ENCODE results near the gene CDK19. TPM values are rescaled to one million over a fixed set of nuclear protein-coding genes. Genes with fewer than 3 reads are reported as not detected.

Gene CDK19
- polyA plus RNA-seq, 1 of the 3 experiments (the other 2 are of a cell fraction), result 6.5 TPM

- Histone ChIP-seq H3K79me2 (ENCODE audit: insufficient read depth) (no peaks in the 10 kb centered on the region), H2AFZ (ENCODE audit: low read depth) (no peak overlapping the region), H3K36me3 (replicated peaks in 1 of 2; ENCODE audit: control insufficient read depth in 1 of 2, insufficient read depth in 2 of 2, low read length in 1 of 2) (peaks cover 0 to 1% of the 10 kb centered on the region in 2 experiments), H3K27me3 (ENCODE audit: insufficient read depth) (no peaks in the 10 kb centered on the region), H3K4me1 (ENCODE audit: control insufficient read depth in 1 of 2, insufficient read depth in 2 of 2, low read depth in 1 of 2, low read length in 1 of 2) (peaks cover 6% of the 10 kb centered on the region in 2 experiments; a peak in 2 of 4 replicates), H3K9me3 (no peaks in the 10 kb centered on the region), H3K27ac (ENCODE audit: low read depth in 2 of 2, low read length in 1 of 2) (no peak overlapping the region), H3K9me2 (no peaks in the 10 kb centered on the region; the same call in 1 of the 2 replicates), H3K4me3 (ENCODE audit: low read depth in 2 of 2, low read length in 1 of 2) (no peak overlapping the region), H3F3A (replicated peaks; ENCODE audit: insufficient read depth) (peaks cover 4% of the 10 kb centered on the region), H4K20me1 (ENCODE audit: insufficient read depth) (no peaks in the 10 kb centered on the region), H3K9ac (no peak overlapping the region), H3K4me2 (no peak overlapping the region)
- TF ChIP-seq MEF2A (IDR thresholded peaks at IDR 0.05; ENCODE audit: borderline replicate concordance, low read depth) (no peak), YY1 (IDR thresholded peaks at IDR 0.05; ENCODE audit: low read depth) (no peak), NRF1 (IDR thresholded peaks at IDR 0.05; ENCODE audit: low read depth, low read length) (no peak), CHD2 (IDR thresholded peaks at IDR 0.05; ENCODE audit: low read length, partially characterized antibody) (no peak), EZH2phosphoT487 (IDR thresholded peaks at IDR 0.05; ENCODE audit: borderline replicate concordance, low read depth) (no peak), POLR2AphosphoS5 (IDR thresholded peaks at IDR 0.05; ENCODE audit: low read depth, low read length) (no peak), FOXM1 (IDR thresholded peaks at IDR 0.05; ENCODE audit: low read depth) (no peak), EP300 (IDR thresholded peaks at IDR 0.05; ENCODE audit: borderline replicate concordance in 1 of 2, low read depth in 1 of 2, low read length in 1 of 2) (no peak), PBX3 (IDR thresholded peaks at IDR 0.05) (no peak), RFX5 (IDR thresholded peaks at IDR 0.05; ENCODE audit: low read length) (no peak), RCOR1 (IDR thresholded peaks at IDR 0.05; ENCODE audit: low read length) (no peak), TEAD4 (IDR thresholded peaks at IDR 0.05; ENCODE audit: borderline replicate concordance, insufficient read depth) (no peak)
- TF ChIP-seq, protein P1, sequence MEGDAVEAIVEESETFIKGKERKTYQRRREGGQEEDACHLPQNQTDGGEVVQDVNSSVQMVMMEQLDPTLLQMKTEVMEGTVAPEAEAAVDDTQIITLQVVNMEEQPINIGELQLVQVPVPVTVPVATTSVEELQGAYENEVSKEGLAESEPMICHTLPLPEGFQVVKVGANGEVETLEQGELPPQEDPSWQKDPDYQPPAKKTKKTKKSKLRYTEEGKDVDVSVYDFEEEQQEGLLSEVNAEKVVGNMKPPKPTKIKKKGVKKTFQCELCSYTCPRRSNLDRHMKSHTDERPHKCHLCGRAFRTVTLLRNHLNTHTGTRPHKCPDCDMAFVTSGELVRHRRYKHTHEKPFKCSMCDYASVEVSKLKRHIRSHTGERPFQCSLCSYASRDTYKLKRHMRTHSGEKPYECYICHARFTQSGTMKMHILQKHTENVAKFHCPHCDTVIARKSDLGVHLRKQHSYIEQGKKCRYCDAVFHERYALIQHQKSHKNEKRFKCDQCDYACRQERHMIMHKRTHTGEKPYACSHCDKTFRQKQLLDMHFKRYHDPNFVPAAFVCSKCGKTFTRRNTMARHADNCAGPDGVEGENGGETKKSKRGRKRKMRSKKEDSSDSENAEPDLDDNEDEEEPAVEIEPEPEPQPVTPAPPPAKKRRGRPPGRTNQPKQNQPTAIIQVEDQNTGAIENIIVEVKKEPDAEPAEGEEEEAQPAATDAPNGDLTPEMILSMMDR (IDR thresholded peaks at IDR 0.05), result no peak
- DNase-seq, result no peak
- POLR2A ChIA-PET, result no interaction called here
- 98% methylated on average over 4 of the region's 4 CpGs for WGBS (ENCODE audit: low lambda C conversion rate)
- CTCF ChIA-PET, result no interaction called here
Measured at GRCh38 chr6:110650755-110651154, 164.5 kb downstream of the CDK19 start.

DNA sequence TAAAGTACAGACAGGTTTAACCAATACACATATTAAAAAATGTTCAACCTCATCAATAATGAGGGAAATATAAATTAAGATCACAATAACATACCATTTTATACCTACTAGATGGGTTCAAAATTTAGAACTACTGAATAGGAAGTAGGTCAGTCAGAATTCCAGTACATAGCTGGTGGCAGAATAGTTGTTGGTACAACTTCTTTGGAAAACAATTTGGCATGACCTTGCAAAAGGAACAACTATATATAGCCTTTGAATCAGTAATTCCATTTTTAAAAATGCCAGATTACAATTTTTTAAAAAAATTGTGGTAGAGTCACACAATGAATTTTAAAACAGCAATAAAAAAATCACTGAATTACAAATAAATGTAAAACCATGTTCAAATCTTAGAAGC is 165.6 kb downstream of the CDK19 start:
- no peak for TF ChIP-seq TAF1 (IDR thresholded peaks at IDR 0.05; ENCODE audit: borderline replicate concordance, low read depth, low read length)
- no peak for TF ChIP-seq RAD21 (IDR thresholded peaks at IDR 0.05; ENCODE audit: low read length)
- no peak for TF ChIP-seq REST (IDR thresholded peaks at IDR 0.05; ENCODE audit: low read depth, low read length)
- no peak for TF ChIP-seq RFX5 (IDR thresholded peaks at IDR 0.05; ENCODE audit: low read length)
- TF ChIP-seq POLR2AphosphoS5 (IDR thresholded peaks at IDR 0.05; ENCODE audit: low read depth, low read length), result no peak
- no peak for TF ChIP-seq JUND (IDR thresholded peaks at IDR 0.05)
- no peak for TF ChIP-seq ZBTB33 (IDR thresholded peaks at IDR 0.05; ENCODE audit: borderline replicate concordance, low read depth)
- no peaks in the 10 kb centered on the region; the same call in 1 of the 2 replicates for H3K9me2 ChIP-seq
- POLR2A ChIA-PET, result no interaction called here
- no peak overlapping the region for H3K4me3 ChIP-seq (ENCODE audit: low read depth in 2 of 2, low read length in 1 of 2)
- no peak overlapping the region for H2AFZ ChIP-seq (ENCODE audit: low read depth)
- H3F3A ChIP-seq (replicated peaks; ENCODE audit: insufficient read depth), result peaks cover 8% of the 10 kb centered on the region
- H4K20me1 ChIP-seq (ENCODE audit: insufficient read depth), result no peaks in the 10 kb centered on the region
- H3K4me1 ChIP-seq (ENCODE audit: control insufficient read depth in 1 of 2, insufficient read depth in 2 of 2, low read depth in 1 of 2, low read length in 1 of 2), result peaks cover 6% of the 10 kb centered on the region in 2 experiments; a peak in 2 of 4 replicates
- no peak for DNase-seq
- H3K27me3 ChIP-seq (ENCODE audit: insufficient read depth), result no peaks in the 10 kb centered on the region
- no peak overlapping the region for H3K4me2 ChIP-seq
- no peaks in the 10 kb centered on the region for H3K79me2 ChIP-seq (ENCODE audit: insufficient read depth)
- CTCF ChIA-PET, result interaction anchor here (0.6 to 0.7 kb wide), 2 partner anchors 32 to 229 kb away, joined by 3 read pairs; no protein-coding TSS in a partner anchor
- no peaks in the 10 kb centered on the region for H3K9me3 ChIP-seq
- H3K27ac ChIP-seq (ENCODE audit: low read depth in 2 of 2, low read length in 1 of 2), result no peak overlapping the region
- H3K36me3 ChIP-seq (replicated peaks in 1 of 2; ENCODE audit: control insufficient read depth in 1 of 2, insufficient read depth in 2 of 2, low read length in 1 of 2), result peaks cover 0 to 7% of the 10 kb centered on the region in 2 experiments
- H3K9ac ChIP-seq, result no peak overlapping the region

Measured in SK-N-SH (cell line).